Putamen (tissue), 1 donor: ENCODE results near the gene MRPL4.
A peak's percentile ranks its signal among the peaks of the same experiment; 100 is the strongest.

Experiments used
- DNase-seq: peaks from one replicate; pipeline ENCODE4 v3.0.0-alpha.2; 2016; ENCODE audit warnings: low spot score

The MRPL4 gene

GRCh38 chr19:10289167-10289835 lies 37.3 kb downstream of the MRPL4 start:
- peak; percentile 37 for DNase-seq

GRCh38 chr19:10289836-10290356 lies 37.9 kb downstream of the MRPL4 start, which contains the start of gene ICAM5:
Gene ICAM5 (plus strand): TSS chr19:10289952. CDS start chr19:10290044, 92 bp downstream.
- DNase-seq, result peak; percentile 55

DNA sequence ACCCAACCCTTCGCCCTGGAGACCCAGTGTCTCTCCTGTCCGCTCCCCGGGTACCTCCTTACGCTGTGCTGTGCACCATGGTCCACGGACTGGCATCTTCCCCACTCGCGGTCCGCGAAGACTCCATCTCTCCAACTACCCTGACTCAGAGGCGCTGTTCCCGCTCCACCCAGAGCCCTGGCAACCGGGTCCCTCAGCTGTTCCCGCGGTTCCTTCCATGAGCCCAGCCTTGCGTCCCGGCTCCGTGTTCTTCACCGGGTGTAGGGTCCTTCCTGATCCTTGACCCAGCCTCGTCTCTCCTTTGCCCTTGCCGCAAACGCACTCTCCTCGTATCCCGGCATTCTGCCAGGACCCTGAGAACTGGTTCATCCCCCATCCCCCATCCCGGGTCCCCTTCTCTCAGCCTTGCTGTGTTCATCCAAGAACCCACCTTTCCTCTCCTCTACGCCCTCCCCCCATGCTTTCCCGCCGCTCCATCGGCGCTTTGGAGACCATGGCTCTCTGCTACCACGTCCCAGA lies 38.4 kb downstream of the MRPL4 start:
- DNase-seq, result no peak

GRCh38 chr19:10290876-10291553 lies 39.0 kb downstream of the MRPL4 start:
- DNase-seq, result peak; percentile 47

DNA sequence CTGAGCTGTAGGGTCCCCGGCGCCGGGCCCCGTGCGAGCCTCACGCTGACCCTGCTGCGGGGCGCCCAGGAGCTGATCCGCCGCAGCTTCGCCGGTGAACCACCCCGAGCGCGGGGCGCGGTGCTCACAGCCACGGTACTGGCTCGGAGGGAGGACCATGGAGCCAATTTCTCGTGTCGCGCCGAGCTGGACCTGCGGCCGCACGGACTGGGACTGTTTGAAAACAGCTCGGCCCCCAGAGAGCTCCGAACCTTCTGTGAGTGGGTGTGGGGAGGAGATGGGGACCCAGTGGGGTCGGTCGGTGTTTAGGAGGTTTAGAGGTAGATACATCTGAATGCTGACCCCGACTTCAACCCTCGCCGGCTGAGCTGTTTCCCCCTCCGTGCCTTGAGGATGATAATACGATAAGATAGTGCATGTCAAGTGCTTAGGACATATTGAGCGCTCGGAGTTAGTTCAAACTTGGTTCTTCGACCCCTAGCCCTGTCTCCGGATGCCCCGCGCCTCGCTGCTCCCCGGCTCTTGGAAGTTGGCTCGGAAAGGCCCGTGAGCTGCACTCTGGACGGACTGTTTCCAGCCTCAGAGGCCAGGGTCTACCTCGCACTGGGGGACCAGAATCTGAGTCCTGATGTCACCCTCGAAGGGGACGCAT lies 39.7 kb downstream of the MRPL4 start:
- DNase-seq, result no peak

DNA sequence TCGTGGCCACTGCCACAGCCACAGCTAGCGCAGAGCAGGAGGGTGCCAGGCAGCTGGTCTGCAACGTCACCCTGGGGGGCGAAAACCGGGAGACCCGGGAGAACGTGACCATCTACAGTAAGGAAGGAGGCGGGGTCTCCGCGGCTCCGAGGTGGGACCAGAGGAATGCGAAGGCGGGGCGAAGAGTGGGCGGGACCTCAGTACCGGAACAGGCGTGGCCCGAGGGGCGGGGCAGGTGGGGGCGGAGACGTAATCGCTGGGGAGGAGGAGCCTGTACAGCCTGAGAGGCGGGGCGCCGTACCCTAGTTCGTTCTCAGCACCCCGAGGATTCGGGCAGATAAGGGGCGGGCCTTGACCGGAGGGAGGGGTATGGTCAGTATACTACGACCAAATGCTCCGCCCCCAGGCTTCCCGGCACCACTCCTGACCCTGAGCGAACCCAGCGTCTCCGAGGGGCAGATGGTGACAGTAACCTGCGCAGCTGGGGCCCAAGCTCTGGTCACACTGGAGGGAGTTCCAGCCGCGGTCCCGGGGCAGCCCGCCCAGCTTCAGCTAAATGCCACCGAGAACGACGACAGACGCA lies 40.3 kb downstream of the MRPL4 start:
- DNase-seq, result no peak

DNA sequence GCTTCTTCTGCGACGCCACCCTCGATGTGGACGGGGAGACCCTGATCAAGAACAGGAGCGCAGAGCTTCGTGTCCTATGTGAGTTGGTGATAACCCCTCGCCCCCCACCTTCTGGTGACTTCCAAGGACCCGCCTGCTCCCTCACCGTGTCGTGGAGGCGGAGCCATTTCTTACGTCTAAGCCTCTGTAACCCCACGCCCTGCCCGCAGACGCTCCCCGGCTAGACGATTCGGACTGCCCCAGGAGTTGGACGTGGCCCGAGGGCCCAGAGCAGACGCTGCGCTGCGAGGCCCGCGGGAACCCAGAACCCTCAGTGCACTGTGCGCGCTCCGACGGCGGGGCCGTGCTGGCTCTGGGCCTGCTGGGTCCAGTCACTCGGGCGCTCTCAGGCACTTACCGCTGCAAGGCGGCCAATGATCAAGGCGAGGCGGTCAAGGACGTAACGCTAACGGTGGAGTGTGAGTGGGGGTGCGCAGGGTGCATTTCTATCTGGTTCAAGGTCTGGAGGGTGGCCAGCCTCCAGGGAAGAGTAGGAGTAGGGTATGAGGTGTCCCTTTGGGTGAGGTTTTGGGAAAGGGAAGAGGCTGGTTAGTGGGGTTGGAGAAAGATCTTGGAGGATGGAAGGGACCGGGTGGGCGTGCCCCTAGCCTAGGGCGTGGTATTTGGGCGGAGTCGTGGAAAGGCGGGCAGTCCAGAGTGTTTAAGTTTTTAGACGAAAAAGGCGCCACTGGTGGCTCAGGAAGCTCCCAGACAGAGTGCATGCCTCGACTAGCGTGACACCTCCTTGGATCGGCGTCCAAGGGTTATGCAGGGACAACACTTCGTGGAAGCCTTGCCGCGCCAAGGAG lies 41.0 kb downstream of the MRPL4 start:
- DNase-seq, result no peak

DNA sequence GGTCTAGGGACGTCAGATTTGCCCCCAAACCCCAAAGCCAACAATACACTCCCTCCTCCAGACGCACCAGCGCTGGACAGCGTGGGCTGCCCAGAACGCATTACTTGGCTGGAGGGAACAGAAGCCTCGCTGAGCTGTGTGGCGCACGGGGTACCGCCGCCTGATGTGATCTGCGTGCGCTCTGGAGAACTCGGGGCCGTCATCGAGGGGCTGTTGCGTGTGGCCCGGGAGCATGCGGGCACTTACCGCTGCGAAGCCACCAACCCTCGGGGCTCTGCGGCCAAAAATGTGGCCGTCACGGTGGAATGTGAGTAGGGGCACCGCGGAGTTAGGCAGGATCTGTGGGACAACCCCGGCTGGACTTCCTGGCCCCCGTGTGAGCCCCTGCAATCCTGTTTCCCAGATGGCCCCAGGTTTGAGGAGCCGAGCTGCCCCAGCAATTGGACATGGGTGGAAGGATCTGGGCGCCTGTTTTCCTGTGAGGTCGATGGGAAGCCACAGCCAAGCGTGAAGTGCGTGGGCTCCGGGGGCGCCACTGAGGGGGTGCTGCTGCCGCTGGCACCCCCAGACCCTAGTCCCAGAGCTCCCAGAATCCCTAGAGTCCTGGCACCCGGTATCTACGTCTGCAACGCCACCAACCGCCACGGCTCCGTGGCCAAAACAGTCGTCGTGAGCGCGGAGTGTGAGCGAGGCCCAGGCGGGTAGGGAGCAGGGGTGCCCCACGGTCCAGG lies 41.8 kb downstream of the MRPL4 start:
- DNase-seq, result no peak

- DNase-seq, result no peak
Measured at GRCh38 chr19:10294368-10294697, 42.3 kb downstream of the MRPL4 start.

DNA sequence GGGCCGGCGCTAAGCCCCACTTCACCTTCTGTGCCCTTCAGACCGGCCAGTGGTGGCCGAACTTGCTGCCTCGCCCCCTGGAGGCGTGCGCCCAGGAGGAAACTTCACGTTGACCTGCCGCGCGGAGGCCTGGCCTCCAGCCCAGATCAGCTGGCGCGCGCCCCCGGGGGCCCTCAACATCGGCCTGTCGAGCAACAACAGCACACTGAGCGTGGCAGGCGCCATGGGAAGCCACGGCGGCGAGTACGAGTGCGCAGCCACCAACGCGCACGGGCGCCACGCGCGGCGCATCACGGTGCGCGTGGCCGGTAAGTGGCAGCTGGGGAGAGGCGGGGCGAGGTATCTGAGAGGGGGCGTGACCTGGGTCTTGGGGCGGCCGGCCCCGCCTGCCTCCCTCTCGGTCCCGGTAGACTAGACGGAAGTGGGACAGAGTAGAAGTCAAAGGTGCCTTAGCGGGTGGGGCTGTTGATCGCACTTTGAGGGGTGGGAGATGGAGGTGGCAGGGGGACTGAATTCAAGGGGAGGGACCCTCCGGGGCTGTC lies 43.4 kb downstream of the MRPL4 start:
- no peak for DNase-seq

DNA sequence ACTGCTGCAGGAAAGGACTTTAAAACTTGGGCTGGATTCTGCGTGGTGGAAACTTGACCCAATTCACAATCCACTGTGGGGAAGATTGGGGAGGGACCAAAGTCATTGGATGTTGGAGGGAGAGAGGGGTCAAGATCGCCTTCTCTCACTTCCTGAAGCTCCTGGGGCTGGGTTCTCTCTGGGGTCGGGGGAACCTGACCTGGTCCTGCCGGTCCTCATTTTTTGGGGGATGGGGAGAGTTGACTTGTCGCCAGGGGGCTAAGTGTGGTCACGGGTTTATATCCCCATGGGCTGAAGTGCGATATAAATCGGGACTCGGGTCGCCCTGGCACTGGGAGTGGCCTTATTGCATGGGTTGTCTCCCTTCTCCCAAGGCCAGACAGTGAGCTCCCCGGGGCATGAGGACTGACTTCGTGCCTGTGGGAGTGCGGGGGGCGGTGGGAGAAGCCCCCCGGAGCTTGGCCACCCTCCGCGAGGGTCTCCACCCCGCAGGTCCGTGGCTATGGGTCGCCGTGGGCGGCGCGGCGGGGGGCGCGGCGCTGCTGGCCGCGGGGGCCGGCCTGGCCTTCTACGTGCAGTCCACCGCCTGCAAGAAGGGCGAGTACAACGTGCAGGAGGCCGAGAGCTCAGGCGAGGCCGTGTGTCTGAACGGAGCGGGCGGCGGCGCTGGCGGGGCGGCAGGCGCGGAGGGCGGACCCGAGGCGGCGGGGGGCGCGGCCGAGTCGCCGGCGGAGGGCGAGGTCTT lies 44.0 kb downstream of the MRPL4 start:
- no peak for DNase-seq

GRCh38 chr19:10299545-10300458 lies 47.8 kb downstream of the MRPL4 start:
- DNase-seq, result no peak

GRCh38 chr19:10305139-10305806 lies 53.3 kb downstream of the MRPL4 start:
- DNase-seq, result peak; percentile 74

DNA sequence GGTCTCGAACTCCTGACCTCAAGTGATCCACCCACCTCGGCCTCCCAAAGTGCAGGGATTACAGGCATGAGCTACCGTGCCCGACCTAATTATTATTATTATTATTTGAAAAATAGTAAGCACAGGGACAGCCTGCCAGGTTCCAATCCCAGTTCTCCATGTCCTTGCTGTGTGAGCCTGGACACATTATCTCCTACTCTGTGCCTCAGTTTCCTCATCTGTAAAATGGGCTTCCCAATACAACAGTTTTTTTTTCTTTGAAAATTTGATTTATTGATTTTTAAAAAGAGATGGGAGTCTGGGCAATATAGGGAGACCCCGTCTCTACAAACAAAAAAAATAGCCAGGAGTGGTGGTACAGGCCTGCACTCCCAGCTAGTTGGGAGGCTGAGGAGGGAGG lies 54.3 kb downstream of the MRPL4 start:
- DNase-seq, result no peak

- DNase-seq, result no peak
Measured at GRCh38 chr19:10309423-10309822, 57.4 kb downstream of the MRPL4 start, which contains the start of gene ZGLP1. Gene ZGLP1 (minus strand): TSS chr19:10309815.
